Astrocyte (in vitro differentiated cells and primary cell): ENCODE results near the gene TRHDE. TPM values are rescaled to one million over a fixed set of nuclear protein-coding genes. Genes with fewer than 3 reads are reported as not detected.

Experiments used
- DNase-seq: peaks from one replicate; pipeline ENCODE4 v3.0.0-alpha.2; 2010; ENCODE audit warnings: low read depth
- FAIRE-seq: peaks from 2 replicates; lab custom pipeline; 2011; peaks lifted over from hg19 to GRCh38; lab: Jason Lieb, UNC
- H2AFZ ChIP-seq: 2 replicates; pipeline ENCODE4 v1.6.0; 2012; ENCODE audit warnings: low read depth, low read length, inconsistent platforms
- H3K27ac ChIP-seq: 2 replicates; pipeline ENCODE4 v1.5.1; 2011; ENCODE audit warnings: low read depth, low read length, inconsistent platforms
- H3K27me3 ChIP-seq: 2 replicates; pipeline ENCODE4 v1.6.0; 2011; ENCODE audit warnings: low read length, inconsistent platforms; ENCODE audit not compliant: insufficient read depth
- H3K36me3 ChIP-seq: 2 replicates; pipeline ENCODE4 v1.5.1; 2011; ENCODE audit warnings: low read length, inconsistent platforms; ENCODE audit not compliant: insufficient read depth
- H3K4me1 ChIP-seq: 2 replicates; pipeline ENCODE4 v1.5.1; 2011; ENCODE audit warnings: low read length, inconsistent platforms; ENCODE audit not compliant: insufficient read depth
- H3K4me2 ChIP-seq: 2 replicates; pipeline ENCODE4 v1.6.0; 2012; ENCODE audit warnings: low read length, inconsistent platforms
- H3K4me3 ChIP-seq: 2 replicates; pipeline ENCODE4 v1.5.1; 2011; ENCODE audit warnings: low read depth, mild to moderate bottlenecking, low read length, inconsistent platforms; ENCODE audit not compliant: insufficient read depth
- H3K79me2 ChIP-seq: 2 replicates; pipeline ENCODE4 v1.6.0; 2012; ENCODE audit warnings: mild to moderate bottlenecking, low read length, inconsistent platforms; ENCODE audit not compliant: insufficient read depth
- H3K9ac ChIP-seq: 2 replicates; pipeline ENCODE4 v1.6.0; 2012; ENCODE audit warnings: mild to moderate bottlenecking, low read length, inconsistent platforms
- H3K9me3 ChIP-seq: 2 replicates; pipeline ENCODE4 v1.5.1; 2012; ENCODE audit warnings: low read depth, mild to moderate bottlenecking, low read length, inconsistent platforms; ENCODE audit not compliant: insufficient read depth
- H4K20me1 ChIP-seq: 2 replicates; pipeline ENCODE4 v1.6.0; 2012; ENCODE audit warnings: low read length, inconsistent platforms; ENCODE audit not compliant: insufficient read depth
- H3K27ac Mint-ChIP-seq: one replicate; pipeline ENCODE4 v1.8.0; 2021; ENCODE audit warnings: mild to moderate bottlenecking, mixed read lengths; ENCODE audit not compliant: unreplicated experiment
- H3K27me3 Mint-ChIP-seq: one replicate; pipeline ENCODE4 v1.8.0; 2021; ENCODE audit warnings: low read depth, mixed read lengths; ENCODE audit not compliant: unreplicated experiment
- H3K36me3 Mint-ChIP-seq: one replicate; pipeline ENCODE4 v1.8.0; 2021; ENCODE audit warnings: low read depth, mixed read lengths; ENCODE audit not compliant: unreplicated experiment
- H3K4me1 Mint-ChIP-seq: one replicate; pipeline ENCODE4 v1.8.0; 2021; ENCODE audit warnings: low read depth, mixed read lengths; ENCODE audit not compliant: unreplicated experiment
- H3K4me3 Mint-ChIP-seq: one replicate; pipeline ENCODE4 v1.8.0; 2021; ENCODE audit warnings: mild to moderate bottlenecking, moderate library complexity, mixed read lengths; ENCODE audit not compliant: unreplicated experiment
- H3K9me3 Mint-ChIP-seq: one replicate; pipeline ENCODE4 v1.8.0; 2021; ENCODE audit warnings: mild to moderate bottlenecking, mixed read lengths; ENCODE audit not compliant: unreplicated experiment
- CTCF ChIP-seq: IDR thresholded peaks from 2 replicates; pipeline ENCODE4 v1.5.1; 2011; ENCODE audit warnings: low read depth, mild to moderate bottlenecking, inconsistent platforms, low read length, moderate library complexity; ENCODE audit not compliant: insufficient read depth
- EZH2 ChIP-seq: IDR thresholded peaks from 2 replicates; pipeline ENCODE4 v1.6.1; 2012; ENCODE audit warnings: mild to moderate bottlenecking, low read length, inconsistent platforms; ENCODE audit not compliant: insufficient read depth
- total RNA-seq: library from RNA; stranded (reverse); gene quantifications from 2 replicates; pipeline ENCODE4 v1.2.1, GENCODE V29; 2021

Gene TRHDE
- total RNA-seq, 1 donor from 2014 or later, result 1.4 TPM

GRCh38 chr12:72602581-72602980 is 330.4 kb downstream of the TRHDE start:
- H3K9ac ChIP-seq, result no peak overlapping the region
- no peaks in the 10 kb centered on the region for H3K36me3 ChIP-seq
- H3K36me3 Mint-ChIP-seq, result no peaks in the 10 kb centered on the region
- DNase-seq, result no peak
- no peak for TF ChIP-seq EZH2
- no peak for TF ChIP-seq CTCF
- H3K27me3 Mint-ChIP-seq, result no peaks in the 10 kb centered on the region
- no peaks in the 10 kb centered on the region for H3K27me3 ChIP-seq
- peaks cover 11% of the 10 kb centered on the region for H3K9me3 Mint-ChIP-seq
- H3K4me1 ChIP-seq, result no peaks in the 10 kb centered on the region
- H3K79me2 ChIP-seq, result no peaks in the 10 kb centered on the region
- no peak overlapping the region for H3K4me3 Mint-ChIP-seq
- H3K9me3 ChIP-seq, result no peaks in the 10 kb centered on the region
- H4K20me1 ChIP-seq, result no peaks in the 10 kb centered on the region
- no peak overlapping the region for H2AFZ ChIP-seq
- FAIRE-seq, result no peak
- no peak overlapping the region for H3K27ac Mint-ChIP-seq
- no peak overlapping the region for H3K4me3 ChIP-seq
- H3K27ac ChIP-seq, result no peak overlapping the region
- H3K4me1 Mint-ChIP-seq, result no peaks in the 10 kb centered on the region
- H3K4me2 ChIP-seq, result no peak overlapping the region

- no peaks in the 10 kb centered on the region for H3K79me2 ChIP-seq
- Mint-ChIP-seq H3K27me3 (peaks cover 5% of the 10 kb centered on the region), H3K4me1 (no peaks in the 10 kb centered on the region), H3K27ac (no peak overlapping the region), H3K4me3 (no peak overlapping the region), H3K36me3 (no peaks in the 10 kb centered on the region), H3K9me3 (peaks cover 3% of the 10 kb centered on the region)
- H2AFZ ChIP-seq, result no peak overlapping the region
- H3K9me3 ChIP-seq, result no peaks in the 10 kb centered on the region
- H3K4me1 ChIP-seq, result no peaks in the 10 kb centered on the region
- FAIRE-seq, result no peak
- no peaks in the 10 kb centered on the region for H4K20me1 ChIP-seq
- no peaks in the 10 kb centered on the region for H3K36me3 ChIP-seq
- no peak overlapping the region for H3K27ac ChIP-seq
- no peak overlapping the region for H3K4me3 ChIP-seq
- no peak for DNase-seq
- H3K27me3 ChIP-seq, result no peaks in the 10 kb centered on the region
- TF ChIP-seq EZH2 (no peak), CTCF (no peak)
- H3K4me2 ChIP-seq, result no peak overlapping the region
- H3K9ac ChIP-seq, result no peak overlapping the region
Observed at GRCh38 chr12:72605975-72606374, 333.8 kb downstream of the TRHDE start.

GRCh38 chr12:72610342-72610741 is 338.2 kb downstream of the TRHDE start:
- H3K36me3 ChIP-seq, result no peaks in the 10 kb centered on the region
- H3K79me2 ChIP-seq, result no peaks in the 10 kb centered on the region
- no peak overlapping the region for H3K27ac ChIP-seq
- no peak overlapping the region for H2AFZ ChIP-seq
- H3K27ac Mint-ChIP-seq, result no peak overlapping the region
- no peaks in the 10 kb centered on the region for H4K20me1 ChIP-seq
- H3K9me3 Mint-ChIP-seq, result no peaks in the 10 kb centered on the region
- FAIRE-seq (no peak), DNase-seq (no peak)
- H3K9me3 ChIP-seq, result no peaks in the 10 kb centered on the region
- H3K27me3 Mint-ChIP-seq, result peaks cover 5% of the 10 kb centered on the region
- H3K36me3 Mint-ChIP-seq, result no peaks in the 10 kb centered on the region
- no peaks in the 10 kb centered on the region for H3K4me1 ChIP-seq
- no peak overlapping the region for H3K9ac ChIP-seq
- no peak overlapping the region for H3K4me2 ChIP-seq
- TF ChIP-seq EZH2 (no peak), CTCF (no peak)
- H3K27me3 ChIP-seq, result no peaks in the 10 kb centered on the region
- H3K4me3 Mint-ChIP-seq, result no peak overlapping the region
- no peak overlapping the region for H3K4me3 ChIP-seq
- H3K4me1 Mint-ChIP-seq, result no peaks in the 10 kb centered on the region
